Neural crest cell (in vitro differentiated cells): Measurements from ENCODE around the gene ETV1. TPM values are rescaled to one million over a fixed set of nuclear protein-coding genes. Genes with fewer than 3 reads are reported as not detected.
A peak's percentile ranks its signal among the peaks of the same experiment; 100 is the strongest.

ENCODE experiments used
- DNase-seq: peaks from one replicate; pipeline ENCODE4 v3.0.0; 2021; ENCODE audit warnings: low read depth, mixed read lengths, low spot score
- H3K27ac Mint-ChIP-seq: one replicate; pipeline ENCODE4 v1.8.0; 2021; ENCODE audit warnings: mild to moderate bottlenecking, mixed read lengths; ENCODE audit not compliant: unreplicated experiment
- H3K27me3 Mint-ChIP-seq: 2 replicates; pipeline ENCODE4 v1.8.0; 2021; ENCODE audit warnings: low read depth, mild to moderate bottlenecking, mixed read lengths
- H3K36me3 Mint-ChIP-seq: 2 replicates; pipeline ENCODE4 v1.8.0; 2021; ENCODE audit warnings: low read depth, mild to moderate bottlenecking, mixed read lengths
- H3K4me1 Mint-ChIP-seq: 2 replicates; pipeline ENCODE4 v1.8.0; 2021; ENCODE audit warnings: mixed read lengths
- H3K4me3 Mint-ChIP-seq: one replicate; pipeline ENCODE4 v1.8.0; 2021; ENCODE audit warnings: mild to moderate bottlenecking, mixed read lengths
- H3K9me3 Mint-ChIP-seq: 2 replicates; pipeline ENCODE4 v1.8.0; 2021; ENCODE audit warnings: mixed read lengths
- CTCF ChIP-seq: fragments of 200-600 bp; sonication (generic); conservative IDR thresholded peaks from 2 replicates; pipeline ENCODE4 v1.5.0; 2021; ENCODE audit warnings: antibody characterized with exemption, mild to moderate bottlenecking
- total RNA-seq: library from RNA; stranded (reverse); gene quantifications from 2 replicates; pipeline ENCODE4 v1.2.1, GENCODE V29; 2021

The ETV1 gene
- total RNA-seq, 1 donor from 2014 or later, result 89.4 TPM

GRCh38 chr7:14001139-14001538, 11.7 kb upstream of the ETV1 start:
- H3K9me3 Mint-ChIP-seq, result peaks cover 8% of the 10 kb centered on the region
- H3K4me3 Mint-ChIP-seq, result no peak overlapping the region
- DNase-seq, result no peak
- H3K36me3 Mint-ChIP-seq, result peaks cover 7% of the 10 kb centered on the region
- no peak for TF ChIP-seq CTCF
- peaks cover 26% of the 10 kb centered on the region for H3K4me1 Mint-ChIP-seq
- no peaks in the 10 kb centered on the region for H3K27me3 Mint-ChIP-seq
- no peak overlapping the region for H3K27ac Mint-ChIP-seq

- peaks cover 28% of the 10 kb centered on the region for H3K4me1 Mint-ChIP-seq
- H3K9me3 Mint-ChIP-seq, result peaks cover 8% of the 10 kb centered on the region
- H3K36me3 Mint-ChIP-seq, result peaks cover 4% of the 10 kb centered on the region
- H3K27ac Mint-ChIP-seq, result no peak overlapping the region
- no peak overlapping the region for H3K4me3 Mint-ChIP-seq
- no peaks in the 10 kb centered on the region for H3K27me3 Mint-ChIP-seq
- TF ChIP-seq CTCF, result no peak
- no peak for DNase-seq
Observed at GRCh38 chr7:14000247-14000646, 10.8 kb upstream of the ETV1 start.

GRCh38 chr7:13998866-13999265, 9.4 kb upstream of the ETV1 start:
- H3K4me1 Mint-ChIP-seq, result peaks cover 28% of the 10 kb centered on the region

GRCh38 chr7:13992596-13992964, 3.1 kb upstream of the ETV1 start:
- H3K36me3 Mint-ChIP-seq, result no peaks in the 10 kb centered on the region
- no peaks in the 10 kb centered on the region for H3K27me3 Mint-ChIP-seq
- H3K9me3 Mint-ChIP-seq, result peaks cover 4% of the 10 kb centered on the region
- no peak overlapping the region for H3K27ac Mint-ChIP-seq
- H3K4me3 Mint-ChIP-seq, result no peak overlapping the region
- H3K4me1 Mint-ChIP-seq, result peaks cover 14% of the 10 kb centered on the region
- DNase-seq, result no peak
- no peak for TF ChIP-seq CTCF

More at GRCh38 chr7:13998866-13999265, 9.4 kb upstream of the ETV1 start:
- Mint-ChIP-seq H3K4me3 (peak overlapping the region; percentile 50), H3K36me3 (peaks cover 2% of the 10 kb centered on the region), H3K27ac (peak overlapping the region; percentile 32), H3K9me3 (peaks cover 8% of the 10 kb centered on the region), H3K27me3 (no peaks in the 10 kb centered on the region)
- no peak for DNase-seq
- no peak for TF ChIP-seq CTCF

GRCh38 chr7:13991791-13992595, 2.5 kb upstream of the ETV1 start:
- Mint-ChIP-seq H3K27ac (no peak overlapping the region), H3K4me3 (no peak overlapping the region), H3K9me3 (peaks cover 4% of the 10 kb centered on the region), H3K36me3 (no peaks in the 10 kb centered on the region), H3K27me3 (no peaks in the 10 kb centered on the region), H3K4me1 (peaks cover 14% of the 10 kb centered on the region)
- TF ChIP-seq CTCF, result no peak
- no peak for DNase-seq
